COLO668 (cell line): ENCODE results near the gene MCRIP1.
A peak's percentile ranks its signal among the peaks of the same experiment; 100 is the strongest.

Experiments
- DNase-seq: peaks from one replicate; lab custom pipeline; 2025; ENCODE audit not compliant: unreplicated experiment; lab: John Stamatoyannopoulos, UW

Gene MCRIP1

GRCh38 chr17:81833160-81833920 lies at the start of gene MCRIP1:
MCRIP1 (minus strand) TSS chr17:81833291; CDS start chr17:81824506, 8,785 bp downstream.
- peak; percentile 96 for DNase-seq

GRCh38 chr17:81879121-81879520 lies 46.0 kb upstream of the MCRIP1 start:
- no peak for DNase-seq

- DNase-seq: no peak
Measured at GRCh38 chr17:81878294-81878693, 45.2 kb upstream of the MCRIP1 start.

- no peak for DNase-seq
Measured at GRCh38 chr17:81877569-81877968, 44.5 kb upstream of the MCRIP1 start.

- peak; percentile 89 for DNase-seq
Measured at GRCh38 chr17:81871387-81872230, 38.5 kb upstream of the MCRIP1 start.

- DNase-seq: no peak
Measured at GRCh38 chr17:81870981-81871386, 37.9 kb upstream of the MCRIP1 start, which contains the start of gene ARHGDIA. ARHGDIA (minus strand) TSS chr17:81871337; CDS start chr17:81869930, 1,407 bp downstream.

GRCh38 chr17:81870131-81870980 lies 37.3 kb upstream of the MCRIP1 start:
- DNase-seq: peak; percentile 48

GRCh38 chr17:81869221-81870130 lies 36.4 kb upstream of the MCRIP1 start:
- peak; percentile 57 for DNase-seq

- peak; percentile 18 for DNase-seq
Measured at GRCh38 chr17:81868674-81869220, 35.7 kb upstream of the MCRIP1 start.

GRCh38 chr17:81867991-81868673 lies 35.0 kb upstream of the MCRIP1 start:
- no peak for DNase-seq

- DNase-seq: peak; percentile 55
Measured at GRCh38 chr17:81867170-81867990, 34.3 kb upstream of the MCRIP1 start.

- DNase-seq: peak; percentile 13
Measured at GRCh38 chr17:81866440-81867169, 33.5 kb upstream of the MCRIP1 start.

GRCh38 chr17:81865733-81866439 lies 32.8 kb upstream of the MCRIP1 start:
- peak; percentile 92 for DNase-seq

GRCh38 chr17:81865358-81865732 lies 32.3 kb upstream of the MCRIP1 start:
- DNase-seq: no peak

GRCh38 chr17:81863833-81864768 lies 31.0 kb upstream of the MCRIP1 start:
- peak; percentile 6 for DNase-seq

GRCh38 chr17:81863123-81863675 lies 30.1 kb upstream of the MCRIP1 start:
- no peak for DNase-seq
